ENCODE data around the gene ADAMTS14.

GRCh38 chr10:70683940-70684339 is 11.6 kb downstream of the ADAMTS14 start:
- TF ChIP-seq CTCF (IDR thresholded peaks at IDR 0.05) = no peak
- no peak for TF ChIP-seq ZFX (IDR thresholded peaks at IDR 0.05; ENCODE audit: borderline replicate concordance)

Measured in 22Rv1 (cell line).